NCI-H82 treated with DMSO at 0.1 percent for 48 hours (cell line): ENCODE measurements around the gene SEMA6B.
"Not testable (repeated sequence)": the region's sequence is repeated elsewhere in the genome, so short reads cannot be mapped to it uniquely, and the experiment has no call there.

ENCODE experiments used
- DNase-seq: peaks from one replicate; lab custom pipeline; 2025; ENCODE audit not compliant: unreplicated experiment; lab: John Stamatoyannopoulos, UW

The SEMA6B gene, protein sequence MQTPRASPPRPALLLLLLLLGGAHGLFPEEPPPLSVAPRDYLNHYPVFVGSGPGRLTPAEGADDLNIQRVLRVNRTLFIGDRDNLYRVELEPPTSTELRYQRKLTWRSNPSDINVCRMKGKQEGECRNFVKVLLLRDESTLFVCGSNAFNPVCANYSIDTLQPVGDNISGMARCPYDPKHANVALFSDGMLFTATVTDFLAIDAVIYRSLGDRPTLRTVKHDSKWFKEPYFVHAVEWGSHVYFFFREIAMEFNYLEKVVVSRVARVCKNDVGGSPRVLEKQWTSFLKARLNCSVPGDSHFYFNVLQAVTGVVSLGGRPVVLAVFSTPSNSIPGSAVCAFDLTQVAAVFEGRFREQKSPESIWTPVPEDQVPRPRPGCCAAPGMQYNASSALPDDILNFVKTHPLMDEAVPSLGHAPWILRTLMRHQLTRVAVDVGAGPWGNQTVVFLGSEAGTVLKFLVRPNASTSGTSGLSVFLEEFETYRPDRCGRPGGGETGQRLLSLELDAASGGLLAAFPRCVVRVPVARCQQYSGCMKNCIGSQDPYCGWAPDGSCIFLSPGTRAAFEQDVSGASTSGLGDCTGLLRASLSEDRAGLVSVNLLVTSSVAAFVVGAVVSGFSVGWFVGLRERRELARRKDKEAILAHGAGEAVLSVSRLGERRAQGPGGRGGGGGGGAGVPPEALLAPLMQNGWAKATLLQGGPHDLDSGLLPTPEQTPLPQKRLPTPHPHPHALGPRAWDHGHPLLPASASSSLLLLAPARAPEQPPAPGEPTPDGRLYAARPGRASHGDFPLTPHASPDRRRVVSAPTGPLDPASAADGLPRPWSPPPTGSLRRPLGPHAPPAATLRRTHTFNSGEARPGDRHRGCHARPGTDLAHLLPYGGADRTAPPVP

DNA sequence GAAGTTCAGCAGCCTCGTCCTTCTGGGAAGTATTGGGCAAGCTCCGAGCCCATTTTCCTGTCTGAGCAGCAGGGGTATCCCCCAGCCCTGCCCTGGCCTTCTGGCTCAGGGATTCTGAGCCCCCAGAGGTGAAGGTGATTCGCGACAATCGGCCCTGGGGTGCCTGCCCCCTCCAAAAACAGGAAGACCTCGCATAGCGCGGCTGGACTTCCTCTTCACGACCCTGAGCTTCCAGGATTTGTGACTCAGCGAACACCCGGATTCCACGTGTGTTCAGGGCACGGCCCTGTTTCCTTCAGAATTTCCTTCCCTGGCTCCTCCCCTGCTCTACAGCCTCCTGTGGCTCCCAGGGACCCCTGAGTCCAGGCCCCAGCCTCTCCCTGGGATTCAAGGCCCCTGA, at the start of gene SEMA6B:
SEMA6B (minus strand) TSS at position 116 of the 400 bp plus-strand sequence. CDS start 1,227 bp downstream, outside the sequence.
- no peak for DNase-seq

DNA sequence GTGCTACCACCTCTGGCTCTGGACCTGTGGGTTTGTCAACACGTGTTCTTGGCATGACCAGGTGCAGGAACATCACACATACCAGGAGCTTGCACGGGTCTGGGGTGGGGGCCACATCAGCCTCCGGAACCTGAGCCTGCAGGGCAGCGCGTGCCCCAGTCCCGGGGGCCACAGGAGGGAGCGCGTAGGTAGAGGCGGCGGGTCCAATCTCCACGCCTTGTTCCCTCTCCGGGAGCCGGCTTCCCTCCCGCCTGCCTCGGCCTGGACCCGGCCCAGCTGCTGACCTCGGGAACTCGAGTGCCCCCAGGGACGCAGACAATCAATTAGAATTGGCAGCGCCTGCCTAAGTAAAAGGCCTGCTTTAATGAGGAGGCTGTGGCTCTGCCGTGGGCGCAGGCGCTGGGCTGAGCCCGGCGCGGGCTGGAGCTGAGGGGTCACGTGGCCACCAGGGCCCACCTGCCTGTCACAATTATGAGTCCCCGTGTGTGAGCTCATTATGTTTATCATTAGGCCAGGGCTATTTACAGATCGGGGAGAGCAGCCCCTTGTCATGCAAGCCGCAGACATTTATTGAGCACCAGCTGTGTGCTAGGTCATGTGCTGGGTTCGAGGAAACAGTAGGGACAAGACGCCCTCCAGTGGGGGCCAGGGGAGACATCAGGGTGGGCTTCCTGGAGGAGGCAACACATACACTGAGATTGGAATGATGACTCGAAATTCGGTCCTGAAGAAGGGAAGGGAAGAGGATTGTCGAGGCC, 47.6 kb upstream of the SEMA6B start:
- DNase-seq = peak; percentile 19

DNA sequence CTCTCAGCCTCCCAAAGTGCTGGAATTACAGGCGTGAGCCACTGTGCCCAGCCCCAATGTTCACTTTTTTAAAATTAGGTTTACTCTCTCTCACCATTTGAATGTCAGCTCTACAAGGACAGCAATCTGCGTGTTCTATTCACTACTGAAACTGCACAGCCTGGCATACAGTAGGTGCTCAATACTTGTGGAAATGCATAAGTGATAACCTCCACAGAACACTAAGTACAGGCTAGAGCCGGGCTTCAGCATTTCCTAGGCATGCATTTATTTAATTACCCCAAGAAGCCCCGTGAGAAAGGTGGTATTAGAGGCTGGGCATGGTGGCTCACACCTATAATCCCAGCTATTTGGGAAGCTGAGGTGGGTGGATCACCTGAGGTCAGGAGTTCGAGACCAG, 46.7 kb upstream of the SEMA6B start:
- no peak for DNase-seq

GRCh38 chr19:4604912-4605311, 45.4 kb upstream of the SEMA6B start:
- no peak for DNase-seq

DNA sequence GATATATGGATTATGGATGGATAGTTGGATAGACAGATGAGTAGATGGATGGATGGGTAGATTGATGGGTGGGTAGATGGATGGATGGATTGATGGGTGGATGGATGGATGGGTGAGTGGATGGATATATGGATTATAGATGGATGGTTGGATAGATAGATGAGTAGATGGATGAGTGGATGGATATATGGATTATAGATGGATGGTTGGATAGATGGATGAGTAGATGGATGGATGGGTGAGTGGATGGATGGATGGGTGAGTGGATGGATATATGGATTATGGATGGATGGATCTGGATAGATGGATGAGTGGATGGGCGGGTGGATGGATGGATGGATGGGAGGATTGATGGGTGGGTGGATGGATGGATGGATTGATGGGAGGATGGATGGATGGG, 43.4 kb upstream of the SEMA6B start:
- DNase-seq = no peak

DNA sequence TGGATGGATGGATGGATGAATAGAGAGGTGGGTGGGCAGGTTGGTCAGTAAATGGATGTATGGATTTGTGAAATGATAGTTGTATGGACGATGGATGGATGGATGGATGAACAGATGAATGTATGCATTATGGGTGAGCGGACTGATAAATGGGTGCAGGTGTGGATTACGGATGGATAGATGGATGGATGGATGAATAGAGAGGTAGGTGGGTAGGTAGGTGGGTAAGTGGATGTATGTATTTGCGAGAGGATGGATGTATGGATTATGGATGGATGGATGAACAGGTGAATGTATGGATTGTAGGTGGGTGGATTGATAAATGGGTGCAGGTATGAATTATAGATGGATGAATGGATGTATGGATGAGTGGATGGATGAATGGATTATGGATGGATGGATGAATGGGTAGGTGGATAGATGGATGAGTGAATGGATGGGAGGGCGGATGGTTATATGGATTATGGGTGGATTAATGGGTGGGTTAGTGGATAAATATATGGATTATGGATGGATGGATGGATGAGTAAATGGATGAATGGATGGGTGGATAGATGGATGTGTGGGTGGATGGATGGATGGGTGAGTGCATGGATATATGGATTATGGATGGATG, 42.8 kb upstream of the SEMA6B start:
- DNase-seq = no peak

DNA sequence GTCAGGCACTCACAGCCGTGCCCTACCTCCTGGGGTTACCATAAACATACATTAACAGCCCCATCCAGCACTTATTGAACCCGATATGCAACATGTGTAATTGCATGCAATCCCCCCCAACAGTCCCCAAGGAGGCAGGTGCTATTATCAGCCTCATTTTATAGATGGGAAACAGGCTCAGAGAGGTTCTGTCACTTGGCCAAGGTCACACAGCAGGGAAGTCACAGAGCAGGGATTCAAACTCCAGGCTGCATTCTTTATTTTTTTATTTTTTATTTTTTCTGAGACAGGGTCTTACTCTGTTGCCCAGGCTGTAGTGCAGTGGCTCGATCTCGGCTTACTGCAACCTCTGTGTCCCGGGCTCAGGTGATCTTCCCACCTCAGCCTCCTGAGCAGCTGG, 41.4 kb upstream of the SEMA6B start:
- no peak for DNase-seq

- no peak for DNase-seq
Observed at GRCh38 chr19:4600082-4600481, 40.6 kb upstream of the SEMA6B start.

DNA sequence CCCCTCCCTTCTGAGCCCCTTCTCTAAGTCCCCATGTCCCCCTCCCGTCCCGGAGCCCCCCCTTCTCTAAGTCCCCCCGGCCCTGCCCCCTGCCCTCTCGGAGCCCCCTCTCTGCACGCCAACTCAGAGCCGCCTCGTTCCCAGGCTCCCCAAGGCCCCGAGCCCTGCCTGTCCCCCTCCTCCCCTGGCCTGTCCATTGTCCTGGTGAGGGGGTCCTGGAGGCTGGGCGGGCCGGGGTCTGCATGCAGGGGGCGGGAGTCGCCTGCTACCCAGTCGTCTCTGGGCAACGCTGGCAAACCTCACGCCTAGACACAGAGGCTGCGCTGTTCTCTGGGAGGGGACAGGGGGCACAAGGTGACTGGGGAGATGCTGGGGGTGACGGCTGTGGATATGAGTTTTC, 39.2 kb upstream of the SEMA6B start:
- DNase-seq = no peak

- no peak for DNase-seq
Observed at GRCh38 chr19:4597975-4598671, 38.6 kb upstream of the SEMA6B start.

- DNase-seq = no peak
Observed at GRCh38 chr19:4597278-4597974, 37.9 kb upstream of the SEMA6B start.

DNA sequence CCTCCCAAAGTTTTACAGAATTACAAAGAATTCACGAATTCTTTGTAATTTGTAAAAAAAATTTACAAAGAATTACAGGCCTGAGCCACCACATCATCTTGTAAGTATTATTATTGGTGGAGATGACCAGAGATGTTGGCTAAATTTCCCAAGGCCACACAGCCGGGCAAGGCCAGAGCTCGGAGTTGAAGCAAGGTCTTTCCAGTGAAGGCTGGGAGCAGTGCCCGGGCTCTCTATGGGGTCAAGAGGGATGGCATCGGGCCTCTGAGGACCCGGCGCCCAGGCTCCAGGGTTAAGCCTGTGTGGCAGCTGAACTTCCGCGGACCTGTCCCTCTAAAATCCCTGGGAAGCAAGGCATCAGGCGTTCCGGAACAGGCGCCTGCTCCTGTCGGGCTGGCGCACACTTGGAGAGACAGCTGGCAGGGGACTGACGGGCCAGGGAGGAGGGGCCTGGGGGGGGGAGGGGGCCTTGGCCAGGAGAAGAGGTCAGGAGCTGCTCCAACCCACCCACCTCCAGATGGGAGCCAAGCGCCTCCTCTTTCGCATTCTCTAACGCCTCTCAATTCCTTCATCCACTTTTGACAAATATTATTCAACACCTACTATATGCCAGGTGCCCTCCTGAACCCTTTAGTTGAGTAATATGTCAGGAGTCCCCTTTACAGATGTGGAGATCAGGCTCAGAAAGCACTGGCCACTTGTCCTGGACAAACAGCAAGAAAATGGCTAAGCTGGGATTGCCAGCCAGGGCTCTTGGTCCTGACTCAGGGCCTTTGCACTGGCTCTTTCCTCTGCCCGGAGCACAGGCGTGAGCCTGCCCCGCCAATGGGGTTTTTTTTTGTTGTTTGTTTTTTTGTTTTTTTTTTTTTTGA, 36.8 kb upstream of the SEMA6B start:
- peak; percentile 28 for DNase-seq

- not testable (repeated sequence) for DNase-seq
Observed at GRCh38 chr19:4595158-4595557, 35.7 kb upstream of the SEMA6B start.

- no peak for DNase-seq
Observed at GRCh38 chr19:4594201-4594600, 34.7 kb upstream of the SEMA6B start.

GRCh38 chr19:4593409-4593851, 33.9 kb upstream of the SEMA6B start:
- no peak for DNase-seq

- no peak for DNase-seq
Observed at GRCh38 chr19:4592445-4592844, 33.0 kb upstream of the SEMA6B start.

DNA sequence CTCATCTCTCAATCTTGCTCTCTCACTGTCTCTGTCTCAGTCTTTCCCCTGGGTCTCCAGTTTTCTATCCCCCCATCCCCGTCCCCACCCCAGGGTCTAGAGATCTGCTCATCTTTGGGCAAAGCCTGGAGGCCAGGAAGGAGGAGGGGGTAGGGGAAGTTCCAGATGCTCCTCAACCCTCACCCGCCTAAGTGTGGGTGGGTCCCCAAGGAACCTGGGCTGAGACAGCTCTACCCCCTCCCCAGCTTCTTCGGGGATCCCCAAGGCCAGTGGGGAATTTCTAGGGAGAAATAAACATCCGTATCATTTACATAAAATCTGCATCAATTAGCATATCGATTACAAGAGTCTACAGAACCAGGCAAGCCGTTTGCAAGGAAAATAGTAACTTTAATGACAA, 31.8 kb upstream of the SEMA6B start:
- DNase-seq = no peak

DNA sequence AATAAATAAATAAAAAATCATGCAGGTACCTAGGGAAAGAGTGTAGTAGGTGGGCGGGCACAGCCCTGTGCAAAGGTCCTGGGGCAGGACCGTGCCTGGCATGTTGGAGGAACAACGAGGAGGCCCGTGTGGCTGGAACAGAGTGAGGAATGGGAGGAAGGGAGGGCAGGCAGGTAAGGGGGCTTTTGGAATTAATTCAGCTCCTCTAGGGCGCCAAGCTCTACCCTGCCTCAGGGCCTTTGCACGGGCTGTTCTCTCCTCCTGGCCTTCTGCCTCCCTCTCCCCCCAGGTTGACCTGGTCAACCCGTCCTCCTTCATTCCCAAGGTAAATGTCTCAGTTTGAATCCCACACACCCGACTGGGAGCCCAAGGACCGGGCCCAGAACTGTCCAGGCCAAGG, 31.1 kb upstream of the SEMA6B start:
- DNase-seq = no peak
